OCI-M1 (cell line): ENCODE data around the gene CHRNA9.
"Not testable (repeated sequence)": the region's sequence is repeated elsewhere in the genome, so short reads cannot be mapped to it uniquely, and the experiment has no call there.

Source experiments
- DNase-seq: peaks from one replicate; lab custom pipeline; 2025; lab: John Stamatoyannopoulos, UW

Gene CHRNA9

GRCh38 chr4:40380647-40381046 lies 45.5 kb downstream of the CHRNA9 start:
- DNase-seq, result no peak

- peak; percentile 50 for DNase-seq
These were observed 53.1 kb downstream of the CHRNA9 start for GRCh38 chr4:40388239-40388638.

- DNase-seq, result no peak
These were observed 54.9 kb downstream of the CHRNA9 start for GRCh38 chr4:40389986-40390385.

GRCh38 chr4:40392241-40392640 lies 57.1 kb downstream of the CHRNA9 start:
- not testable (repeated sequence) for DNase-seq

GRCh38 chr4:40394236-40394635 lies 59.1 kb downstream of the CHRNA9 start:
- no peak for DNase-seq

GRCh38 chr4:40395166-40395900 lies 60.2 kb downstream of the CHRNA9 start:
- no peak for DNase-seq

GRCh38 chr4:40395908-40396793 lies 61.0 kb downstream of the CHRNA9 start:
- no peak for DNase-seq

GRCh38 chr4:40399578-40399977 lies 64.4 kb downstream of the CHRNA9 start:
- DNase-seq, result no peak

- DNase-seq, result no peak
These were observed 66.0 kb downstream of the CHRNA9 start for GRCh38 chr4:40401096-40401495.

GRCh38 chr4:40401631-40402030 lies 66.5 kb downstream of the CHRNA9 start:
- DNase-seq, result no peak

- no peak for DNase-seq
These were observed 67.4 kb downstream of the CHRNA9 start for GRCh38 chr4:40402556-40402955.

GRCh38 chr4:40403081-40403480 lies 67.9 kb downstream of the CHRNA9 start:
- no peak for DNase-seq
